OCI-M1 (cell line): ENCODE data around the gene IKZF4.
A peak's percentile ranks its signal among the peaks of the same experiment; 100 is the strongest.

Experiments
- DNase-seq: peaks from one replicate; lab custom pipeline; 2025; lab: John Stamatoyannopoulos, UW

IKZF4 gene

DNA sequence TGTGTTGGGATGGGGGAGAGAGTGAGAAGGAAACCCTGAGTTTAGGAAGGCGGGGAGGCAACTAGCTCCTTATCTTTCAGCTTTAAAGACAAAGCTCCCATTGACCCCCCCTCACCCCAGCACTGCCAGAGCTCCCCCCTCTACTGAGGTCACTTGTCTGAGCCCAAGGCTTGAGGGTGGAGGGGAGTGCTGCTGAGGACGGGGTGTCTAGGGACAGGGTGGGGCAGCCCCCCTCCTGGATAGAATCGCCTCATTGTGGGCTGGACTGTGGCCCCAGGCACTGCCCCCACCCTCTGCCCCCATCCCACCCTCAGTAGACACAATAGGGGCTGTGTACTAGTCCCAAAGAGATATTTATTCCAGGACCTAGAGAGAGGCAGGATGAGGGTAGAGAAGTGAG lies 62.1 kb downstream of the IKZF4 start:
- no peak for DNase-seq

DNA sequence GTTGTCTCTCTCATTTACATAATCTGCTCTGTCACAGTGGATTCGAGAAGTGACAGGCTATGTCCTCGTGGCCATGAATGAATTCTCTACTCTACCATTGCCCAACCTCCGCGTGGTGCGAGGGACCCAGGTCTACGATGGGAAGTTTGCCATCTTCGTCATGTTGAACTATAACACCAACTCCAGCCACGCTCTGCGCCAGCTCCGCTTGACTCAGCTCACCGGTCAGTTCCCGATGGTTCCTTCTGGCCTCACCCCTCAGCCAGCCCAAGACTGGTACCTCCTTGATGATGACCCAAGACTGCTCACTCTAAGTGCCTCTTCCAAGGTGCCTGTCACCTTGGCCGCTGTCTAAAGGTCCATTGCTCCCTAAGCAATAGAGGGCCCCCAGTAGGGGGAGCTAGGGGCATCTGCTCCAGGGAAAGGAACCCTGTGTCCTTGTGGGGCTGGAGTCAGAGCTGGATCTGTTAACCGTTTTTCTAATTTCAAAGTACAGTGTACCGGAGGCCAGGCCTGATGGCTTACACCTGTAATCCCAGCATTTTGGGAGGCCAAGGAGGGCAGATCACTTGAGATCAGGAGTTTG lies 64.2 kb downstream of the IKZF4 start:
- DNase-seq: peak; percentile 56

DNA sequence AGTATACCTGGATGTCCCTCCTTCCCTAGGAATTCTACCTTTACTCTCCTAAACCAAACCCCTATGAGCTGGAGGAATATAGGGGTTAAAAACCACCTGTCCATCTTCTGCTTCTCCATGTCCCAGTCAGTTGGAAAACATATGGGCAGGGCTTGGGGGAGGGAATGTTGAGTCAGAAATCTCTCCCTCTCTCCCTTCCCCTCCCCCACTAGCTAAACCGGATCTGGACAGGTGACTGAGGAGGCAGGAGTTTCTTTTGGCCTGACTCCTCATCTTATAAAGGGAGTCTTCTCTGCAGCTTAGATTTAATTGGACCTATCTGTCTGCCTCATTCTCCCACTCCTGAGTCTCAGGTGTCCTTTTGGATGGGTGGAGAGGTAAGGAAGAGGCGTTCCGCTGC lies 65.3 kb downstream of the IKZF4 start:
- no peak for DNase-seq

DNA sequence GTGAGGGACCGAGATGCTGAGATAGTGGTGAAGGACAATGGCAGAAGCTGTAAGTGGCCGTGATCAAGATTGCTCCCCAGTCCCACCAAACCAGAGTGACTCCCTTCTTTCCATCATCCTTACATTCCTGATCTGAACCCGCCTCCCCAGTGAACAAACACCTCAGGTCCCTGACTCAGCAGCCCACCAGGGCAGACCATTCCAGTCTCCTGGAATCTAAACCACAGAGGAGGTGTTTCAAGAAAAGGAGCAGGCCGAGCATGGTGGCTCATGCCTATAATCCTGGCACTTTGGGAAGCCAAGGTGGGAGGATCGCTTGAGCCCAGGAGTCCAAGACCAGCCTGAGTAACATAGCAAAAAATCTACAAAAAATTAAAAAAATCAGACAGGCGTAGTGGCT lies 65.8 kb downstream of the IKZF4 start:
- no peak for DNase-seq

DNA sequence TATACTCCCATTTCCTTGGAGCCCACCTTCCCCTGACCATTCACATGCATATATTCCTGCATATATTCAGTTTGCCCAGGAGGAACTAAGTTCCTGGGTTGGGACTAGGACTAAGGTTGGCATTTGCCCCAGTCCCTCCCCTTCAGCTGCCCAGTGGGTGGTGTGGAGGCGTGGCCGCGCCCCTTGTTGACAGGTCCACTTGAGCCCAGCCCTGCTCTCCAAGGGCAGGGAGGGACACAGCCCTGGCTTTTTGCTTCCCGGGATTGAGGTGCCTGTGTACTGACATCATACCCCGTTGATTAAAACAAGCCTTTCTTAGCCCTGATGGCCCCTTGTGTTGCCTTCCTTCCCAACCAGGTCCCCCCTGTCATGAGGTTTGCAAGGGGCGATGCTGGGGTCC lies 66.4 kb downstream of the IKZF4 start:
- no peak for DNase-seq
